Upper lobe of left lung (tissue), 4 donors: ENCODE results near the gene OGFOD2.

Experiments
- EP300 ChIP-seq, 4 donors: sonication (generic); formaldehyde crosslinking; IDR thresholded peaks; one replicate each; pipeline ENCODE4 v1.5.1; 2017; ENCODE audit warnings: antibody characterized with exemption in 4 of 4, control low read depth in 2 of 4
- POLR2A ChIP-seq, 4 donors: fragments of 450-650 bp; IDR thresholded peaks; one replicate each; pipeline ENCODE4 v1.5.1; 2016 to 2017; ENCODE audit warnings: antibody characterized with exemption in 4 of 4, mild to moderate bottlenecking in 2 of 4
- POLR2AphosphoS5 ChIP-seq, 2 donors: sonication (generic); formaldehyde crosslinking; IDR thresholded peaks; one replicate each; pipeline ENCODE4 v1.5.1; 2017; ENCODE audit warnings: antibody characterized with exemption in 2 of 2
- TF ChIP-seq, protein P1 (sequence below), 6 experiments: fragments of 450-650 bp in 4 of 6; fragments of 200-600 bp in 2 of 6; sonication (generic) in 2 of 6; IDR thresholded peaks; one replicate each; pipeline ENCODE4 v1.5.1; 2016 to 2019; ENCODE audit warnings: antibody characterized with exemption in 6 of 6

DNA sequence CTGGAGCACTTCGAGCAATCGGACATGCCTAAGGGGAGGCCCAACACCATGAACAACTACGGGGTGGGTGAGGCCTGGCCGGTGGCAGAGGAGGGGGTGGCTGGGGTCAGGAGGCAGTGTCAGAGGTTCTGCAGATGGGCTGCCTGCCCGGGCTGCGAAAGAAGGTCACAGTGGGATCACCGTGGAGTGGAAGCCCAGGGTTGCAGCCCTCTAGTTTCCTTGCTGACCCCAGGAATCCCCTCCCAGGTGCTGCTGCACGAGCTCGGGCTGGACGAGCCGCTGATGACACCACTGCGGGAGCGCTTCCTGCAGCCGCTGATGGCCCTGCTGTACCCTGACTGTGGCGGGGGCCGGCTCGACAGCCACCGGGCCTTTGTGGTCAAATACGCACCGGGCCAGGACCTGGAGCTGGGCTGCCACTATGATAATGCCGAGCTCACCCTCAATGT, 3.5 kb downstream of the OGFOD2 start:
- TF ChIP-seq, protein P1, sequence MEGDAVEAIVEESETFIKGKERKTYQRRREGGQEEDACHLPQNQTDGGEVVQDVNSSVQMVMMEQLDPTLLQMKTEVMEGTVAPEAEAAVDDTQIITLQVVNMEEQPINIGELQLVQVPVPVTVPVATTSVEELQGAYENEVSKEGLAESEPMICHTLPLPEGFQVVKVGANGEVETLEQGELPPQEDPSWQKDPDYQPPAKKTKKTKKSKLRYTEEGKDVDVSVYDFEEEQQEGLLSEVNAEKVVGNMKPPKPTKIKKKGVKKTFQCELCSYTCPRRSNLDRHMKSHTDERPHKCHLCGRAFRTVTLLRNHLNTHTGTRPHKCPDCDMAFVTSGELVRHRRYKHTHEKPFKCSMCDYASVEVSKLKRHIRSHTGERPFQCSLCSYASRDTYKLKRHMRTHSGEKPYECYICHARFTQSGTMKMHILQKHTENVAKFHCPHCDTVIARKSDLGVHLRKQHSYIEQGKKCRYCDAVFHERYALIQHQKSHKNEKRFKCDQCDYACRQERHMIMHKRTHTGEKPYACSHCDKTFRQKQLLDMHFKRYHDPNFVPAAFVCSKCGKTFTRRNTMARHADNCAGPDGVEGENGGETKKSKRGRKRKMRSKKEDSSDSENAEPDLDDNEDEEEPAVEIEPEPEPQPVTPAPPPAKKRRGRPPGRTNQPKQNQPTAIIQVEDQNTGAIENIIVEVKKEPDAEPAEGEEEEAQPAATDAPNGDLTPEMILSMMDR (IDR thresholded peaks at IDR 0.05) = no peak
- TF ChIP-seq POLR2A (IDR thresholded peaks at IDR 0.05) = no peak
- TF ChIP-seq POLR2AphosphoS5 (IDR thresholded peaks at IDR 0.05) = no peak
- TF ChIP-seq EP300 (IDR thresholded peaks at IDR 0.05) = no peak
